Fibroblast of skin of left biceps (primary cell): ENCODE measurements around the gene SRRM3.
"Not testable (repeated sequence)": the region's sequence is repeated elsewhere in the genome, so short reads cannot be mapped to it uniquely, and the experiment has no call there.

Experiments
- DNase-seq, 2 experiments: peaks; one replicate each; pipeline ENCODE4 v3.0.0-alpha.2; 2013; ENCODE audit warnings: low read depth in 2 of 2

The SRRM3 gene

DNA sequence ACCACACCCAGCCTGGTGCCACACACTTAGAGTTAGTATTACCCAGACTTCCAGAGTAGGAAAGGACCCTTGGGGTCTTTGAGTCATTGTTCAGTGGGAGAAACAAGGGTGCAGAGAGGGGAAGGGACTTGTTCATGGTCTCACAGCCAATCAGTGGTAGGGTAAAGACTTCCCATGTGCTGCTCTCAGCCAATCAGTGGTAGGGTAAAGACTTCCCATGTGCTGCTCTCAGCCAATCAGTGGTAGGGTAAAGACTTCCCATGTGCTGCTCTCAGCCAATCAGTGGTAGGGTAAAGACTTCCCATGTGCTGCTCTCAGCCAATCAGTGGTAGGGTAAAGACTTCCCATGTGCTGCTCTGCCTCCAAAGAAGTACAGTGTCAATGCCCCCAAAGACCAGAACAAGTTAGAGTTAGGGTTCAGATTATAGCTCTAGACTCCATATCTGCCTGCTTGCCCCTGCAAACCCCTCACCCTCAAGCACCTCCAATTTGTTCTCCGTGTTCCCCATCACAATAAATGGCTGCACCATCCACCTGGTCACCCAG lies 25.3 kb downstream of the SRRM3 start:
- DNase-seq, result not testable (repeated sequence)

DNA sequence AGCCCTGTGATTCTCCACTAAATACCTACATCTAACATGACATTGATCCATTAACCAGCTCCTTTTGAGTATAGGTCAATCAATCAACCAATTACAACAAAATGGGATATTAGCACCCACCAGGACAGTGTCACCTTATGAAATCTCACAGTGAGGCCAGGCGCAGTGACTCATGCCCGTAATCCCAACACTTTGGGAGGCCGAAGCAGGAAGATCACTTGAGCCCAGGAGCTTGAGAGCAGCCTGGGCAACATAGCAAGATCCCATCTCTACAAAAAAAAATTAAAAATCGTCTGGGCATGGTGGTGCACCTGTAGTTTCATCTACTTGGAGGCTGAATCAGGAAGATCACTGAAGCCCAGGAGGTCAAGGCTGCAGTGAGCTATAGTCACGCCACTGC lies 28.5 kb downstream of the SRRM3 start:
- no peak for DNase-seq

- no peak for DNase-seq
Measured at GRCh38 chr7:76231071-76231470, 29.4 kb downstream of the SRRM3 start.

GRCh38 chr7:76231583-76231982 lies 29.9 kb downstream of the SRRM3 start:
- DNase-seq, result no peak

- DNase-seq, result no peak
Measured at GRCh38 chr7:76232698-76233097, 31.0 kb downstream of the SRRM3 start.

GRCh38 chr7:76233538-76234281 lies 32.0 kb downstream of the SRRM3 start:
- no peak for DNase-seq

- no peak for DNase-seq
Measured at GRCh38 chr7:76234282-76234584, 32.5 kb downstream of the SRRM3 start.

- DNase-seq, result peak; percentile 52 to 54
Measured at GRCh38 chr7:76234931-76235441, 33.3 kb downstream of the SRRM3 start.

GRCh38 chr7:76236224-76236623 lies 34.5 kb downstream of the SRRM3 start:
- no peak for DNase-seq

GRCh38 chr7:76238326-76238725 lies 36.6 kb downstream of the SRRM3 start:
- no peak for DNase-seq

DNA sequence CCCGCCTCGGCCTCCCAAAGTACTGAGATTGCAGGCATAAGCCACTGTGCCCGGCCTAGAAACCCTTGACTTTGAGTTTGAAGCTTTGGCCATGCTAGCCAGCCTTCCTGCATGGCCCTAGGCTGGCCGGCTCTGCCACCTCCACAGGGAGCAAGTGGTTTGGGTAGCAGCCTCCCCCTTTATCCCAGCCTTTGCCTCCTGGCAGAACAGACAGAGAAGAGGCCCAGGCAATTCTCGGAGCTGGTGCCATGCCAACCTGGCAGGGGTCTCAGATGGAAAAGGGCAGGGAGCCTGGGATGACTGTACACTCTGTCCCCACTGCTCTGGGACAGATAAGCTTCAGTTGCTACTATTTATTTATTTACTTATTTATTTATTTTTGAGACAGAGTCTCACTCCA lies 39.4 kb downstream of the SRRM3 start:
- DNase-seq, result no peak

DNA sequence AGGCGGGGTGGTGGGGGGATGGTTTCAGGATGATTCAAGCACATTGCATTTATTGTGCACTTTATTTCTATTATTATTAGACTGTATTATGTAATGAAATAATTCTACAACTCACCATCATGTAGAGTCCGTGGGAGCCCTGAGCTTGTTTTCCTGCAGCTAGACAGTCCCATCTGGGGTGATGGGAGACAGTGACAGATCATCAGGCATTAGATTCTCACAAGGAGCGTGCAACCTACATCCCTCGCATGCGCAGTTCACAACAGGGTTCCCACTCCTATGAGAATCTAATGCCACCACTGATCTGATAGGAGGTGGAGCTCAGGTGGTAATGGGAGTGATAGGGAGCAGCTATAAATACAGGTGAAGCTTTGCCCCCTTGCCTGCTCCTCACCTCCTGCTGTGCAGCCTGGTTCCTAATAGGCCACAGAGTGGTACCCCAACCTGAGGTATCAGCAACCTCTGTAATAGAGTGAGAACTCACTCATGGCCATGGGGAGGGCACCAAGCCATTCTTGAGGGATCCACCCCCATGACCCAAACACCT lies 40.9 kb downstream of the SRRM3 start:
- not testable (repeated sequence) for DNase-seq

GRCh38 chr7:76244781-76245391 lies 43.2 kb downstream of the SRRM3 start:
- DNase-seq, result no peak

DNA sequence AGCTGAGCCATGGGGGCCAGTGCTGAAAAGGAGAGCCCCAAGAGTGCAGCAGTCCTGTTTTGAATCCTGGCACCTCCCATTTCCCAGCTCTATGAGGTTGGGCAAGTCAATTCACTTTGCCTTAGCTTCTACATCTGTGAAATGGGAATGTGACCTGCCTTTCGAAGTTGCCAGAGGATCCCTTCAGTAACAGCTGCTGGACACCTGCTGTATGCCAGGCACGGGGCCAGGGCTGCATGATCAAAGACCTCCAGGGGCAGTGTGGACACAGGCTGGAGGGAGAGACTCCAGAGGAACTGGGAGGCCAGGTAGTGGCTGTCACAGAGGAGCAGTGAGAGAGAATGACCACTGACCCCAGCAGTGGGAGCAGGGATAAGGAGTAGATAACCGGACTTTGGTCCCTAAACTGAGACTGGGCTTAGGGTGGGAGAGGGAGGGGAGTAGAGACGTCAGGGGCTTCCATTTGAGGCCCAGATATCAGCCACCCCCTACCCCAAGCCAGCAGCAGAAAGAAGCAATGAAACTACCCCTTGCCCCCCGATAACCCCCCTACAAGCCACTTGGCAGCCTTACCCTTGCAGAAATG lies 45.2 kb downstream of the SRRM3 start:
- no peak for DNase-seq

DNA sequence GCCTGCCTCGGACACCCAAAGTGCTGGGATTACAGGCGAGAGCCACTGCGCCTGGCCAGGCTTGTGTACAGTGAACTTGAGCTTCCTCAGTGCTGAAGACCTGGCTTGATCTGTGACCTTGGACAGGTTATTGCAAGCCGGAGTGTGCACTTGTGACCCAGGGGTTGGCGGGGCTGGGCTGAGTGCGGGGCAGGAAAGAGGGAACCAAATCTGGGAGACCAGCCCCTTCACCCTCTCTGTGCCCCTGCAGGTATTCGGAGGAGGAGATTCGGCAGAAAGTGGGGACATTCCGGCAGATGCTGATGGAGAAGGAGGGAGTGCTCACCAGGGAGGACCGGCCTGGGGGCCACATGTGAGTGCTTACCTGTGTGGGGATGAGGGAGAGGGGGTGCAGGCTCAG lies 46.2 kb downstream of the SRRM3 start:
- DNase-seq, result no peak

GRCh38 chr7:76252021-76252420 lies 50.3 kb downstream of the SRRM3 start:
- DNase-seq, result no peak

DNA sequence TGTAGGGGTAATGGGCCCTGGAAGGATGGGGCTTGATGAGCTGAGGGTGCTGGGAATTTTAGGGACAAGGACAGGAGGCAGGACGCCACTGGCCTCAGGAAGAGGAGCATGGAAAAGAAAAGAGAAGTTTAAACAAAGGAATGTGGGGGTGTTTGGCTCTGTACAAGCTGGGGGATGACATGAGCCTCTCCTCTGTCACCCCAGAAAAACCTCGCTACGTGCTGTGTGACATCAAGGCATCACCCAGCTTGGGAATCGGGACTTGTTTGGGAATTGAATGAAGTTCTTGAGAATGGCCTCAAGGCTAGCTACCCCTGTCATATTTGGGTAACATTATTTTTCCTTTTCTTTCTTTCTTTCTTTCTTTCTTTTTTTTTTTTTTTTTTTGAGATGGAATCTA lies 53.1 kb downstream of the SRRM3 start:
- no peak for DNase-seq

- DNase-seq, result no peak
Measured at GRCh38 chr7:76257973-76258372, 56.3 kb downstream of the SRRM3 start.

DNA sequence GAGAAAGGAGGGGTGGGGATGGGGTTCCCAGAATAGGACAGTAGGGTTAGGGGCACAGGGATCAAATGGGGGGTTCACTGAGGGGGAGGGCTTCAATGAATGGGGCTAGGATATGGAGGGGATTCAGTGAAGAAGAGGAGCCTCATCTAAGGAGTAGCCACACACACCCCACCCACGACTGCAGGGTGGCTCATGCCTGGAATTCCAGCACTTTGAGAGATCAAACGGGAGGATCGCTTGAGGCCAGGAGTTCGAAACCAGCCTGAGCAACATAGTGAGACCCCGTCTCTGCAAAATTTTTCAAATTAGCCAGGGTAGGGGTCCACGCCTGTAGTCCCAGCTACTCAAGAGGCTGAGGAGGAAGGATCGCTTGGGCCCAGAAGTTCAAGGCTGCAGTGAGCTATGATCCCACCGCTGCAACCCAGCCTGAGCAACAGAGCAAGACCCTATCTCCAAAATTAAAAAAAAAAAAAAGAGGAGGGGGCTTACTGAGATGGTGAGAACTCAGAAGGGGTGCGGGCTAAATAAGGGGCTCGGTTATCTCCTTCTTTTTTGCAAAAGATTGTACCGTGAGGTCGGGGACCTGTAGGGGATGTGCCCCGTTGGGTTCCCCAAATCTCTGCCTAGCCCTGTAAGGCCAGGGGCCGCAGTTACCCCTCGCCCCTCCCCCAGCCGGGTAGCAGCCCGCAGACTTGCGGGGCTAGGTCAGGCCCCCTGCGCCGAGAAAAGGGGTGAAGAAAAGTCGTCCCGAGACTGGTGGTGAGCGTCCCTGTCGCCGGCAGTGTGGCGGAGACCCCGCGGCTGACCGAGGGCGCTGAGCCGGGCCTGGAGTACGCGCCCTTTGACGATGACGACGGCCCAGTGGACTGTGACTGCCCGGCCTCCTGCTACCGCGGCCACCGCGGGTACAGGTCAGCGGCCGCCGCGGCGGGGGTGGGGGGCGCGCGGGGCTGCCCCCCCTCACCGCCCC lies 57.7 kb downstream of the SRRM3 start:
- no peak for DNase-seq

- DNase-seq, result no peak
Measured at GRCh38 chr7:76260171-76260703, 58.5 kb downstream of the SRRM3 start.

GRCh38 chr7:76261329-76261728 lies 59.6 kb downstream of the SRRM3 start:
- no peak for DNase-seq
